ENCODE results near the gene RANBP17. TPM values are rescaled to one million over a fixed set of nuclear protein-coding genes. Genes with fewer than 3 reads are reported as not detected.

RANBP17 gene
- total and polyA plus RNA-seq, 2 donors (not counting 1 experiment from before 2014, with no cell fraction given) = 3.1 to 3.5 TPM

DNA sequence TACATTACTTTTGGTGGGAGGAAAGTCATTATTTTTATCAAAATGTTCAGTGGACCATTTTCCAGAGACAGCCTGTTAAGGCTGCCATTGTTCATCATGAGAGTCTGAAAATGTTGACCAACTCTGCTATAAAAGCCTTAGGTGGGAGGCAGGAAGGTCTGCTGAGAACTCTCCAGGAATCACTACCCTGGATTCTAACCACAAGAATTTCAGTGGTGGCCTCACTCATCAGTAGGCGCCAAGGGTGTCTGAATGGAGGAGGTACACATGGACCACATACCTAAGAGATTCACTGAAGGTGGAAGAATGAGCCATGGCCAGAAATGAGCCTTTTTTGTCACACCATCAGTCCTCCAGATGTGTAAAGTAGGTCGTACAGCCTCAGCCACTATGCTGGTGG, 426.2 kb downstream of the RANBP17 start:
- no peak overlapping the region for H3K4me2 ChIP-seq (ENCODE audit: extremely low read depth, insufficient read depth, low read length)
- peak in 1 of 2 donors; percentile 69 for DNase-seq (ENCODE audit: low read depth in 2 of 2)
- TF ChIP-seq, protein P1, sequence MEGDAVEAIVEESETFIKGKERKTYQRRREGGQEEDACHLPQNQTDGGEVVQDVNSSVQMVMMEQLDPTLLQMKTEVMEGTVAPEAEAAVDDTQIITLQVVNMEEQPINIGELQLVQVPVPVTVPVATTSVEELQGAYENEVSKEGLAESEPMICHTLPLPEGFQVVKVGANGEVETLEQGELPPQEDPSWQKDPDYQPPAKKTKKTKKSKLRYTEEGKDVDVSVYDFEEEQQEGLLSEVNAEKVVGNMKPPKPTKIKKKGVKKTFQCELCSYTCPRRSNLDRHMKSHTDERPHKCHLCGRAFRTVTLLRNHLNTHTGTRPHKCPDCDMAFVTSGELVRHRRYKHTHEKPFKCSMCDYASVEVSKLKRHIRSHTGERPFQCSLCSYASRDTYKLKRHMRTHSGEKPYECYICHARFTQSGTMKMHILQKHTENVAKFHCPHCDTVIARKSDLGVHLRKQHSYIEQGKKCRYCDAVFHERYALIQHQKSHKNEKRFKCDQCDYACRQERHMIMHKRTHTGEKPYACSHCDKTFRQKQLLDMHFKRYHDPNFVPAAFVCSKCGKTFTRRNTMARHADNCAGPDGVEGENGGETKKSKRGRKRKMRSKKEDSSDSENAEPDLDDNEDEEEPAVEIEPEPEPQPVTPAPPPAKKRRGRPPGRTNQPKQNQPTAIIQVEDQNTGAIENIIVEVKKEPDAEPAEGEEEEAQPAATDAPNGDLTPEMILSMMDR (conservative IDR thresholded peaks at IDR 0.05 in 1 of 2, IDR thresholded peaks at IDR 0.05 in 1 of 2; ENCODE audit: low read depth in 1 of 2, low read length in 2 of 2) = no peak
- TF ChIP-seq EZH2 (IDR thresholded peaks at IDR 0.05; ENCODE audit: low read length, missing control alignments) = no peak
- H2AFZ ChIP-seq (ENCODE audit: low read length) = no peak overlapping the region
- H3K27ac ChIP-seq (ENCODE audit: insufficient read depth, low read length) = no peak overlapping the region
- no peaks in the 10 kb centered on the region for H3K4me1 ChIP-seq (ENCODE audit: control insufficient read depth, extremely low read depth, insufficient read depth, low read length)
- H3K27me3 ChIP-seq (ENCODE audit: control insufficient read depth, insufficient read depth, low read length) = no peaks in the 10 kb centered on the region
- H3K79me2 ChIP-seq (ENCODE audit: control insufficient read depth, insufficient read depth, low read length) = no peaks in the 10 kb centered on the region
- no peak overlapping the region for H3K9ac ChIP-seq (ENCODE audit: insufficient read depth, low read length)
- H4K20me1 ChIP-seq (ENCODE audit: control insufficient read depth, extremely low read depth, insufficient read depth, low read length) = no peaks in the 10 kb centered on the region
- no peak overlapping the region for H3K4me3 ChIP-seq (replicated peaks in 1 of 4; ENCODE audit: control extremely low read depth in 1 of 4, insufficient read depth in 1 of 4, low read depth in 3 of 4, low read length in 4 of 4)
- no peaks in the 10 kb centered on the region for H3K9me3 ChIP-seq (ENCODE audit: control insufficient read depth, insufficient read depth, low read depth, low read length)
- H3K36me3 ChIP-seq (ENCODE audit: control insufficient read depth, insufficient read depth, low read length) = no peaks in the 10 kb centered on the region

DNA sequence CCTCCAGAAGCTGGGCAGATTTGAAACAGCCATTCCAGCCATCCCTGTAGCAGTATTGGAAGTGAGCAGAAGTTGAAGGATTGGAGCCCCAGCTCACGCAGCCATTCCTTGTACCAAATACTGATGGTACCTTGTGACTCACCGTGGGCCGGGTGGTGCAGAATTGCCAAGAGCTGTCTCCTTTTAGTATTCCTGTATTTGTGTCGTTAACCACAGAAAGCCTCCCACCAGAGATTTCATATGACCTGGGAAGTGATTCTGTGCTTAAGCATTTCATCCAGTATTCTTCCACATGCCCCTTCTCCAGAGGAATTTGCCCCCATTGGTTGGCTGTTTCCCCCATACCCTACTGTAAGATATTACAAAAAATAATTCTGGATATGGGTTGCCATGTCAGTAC, 429.6 kb downstream of the RANBP17 start:
- Histone ChIP-seq H3K36me3 (ENCODE audit: control insufficient read depth, insufficient read depth, low read length) (no peaks in the 10 kb centered on the region), H2AFZ (ENCODE audit: low read length) (no peak overlapping the region), H3K79me2 (ENCODE audit: control insufficient read depth, insufficient read depth, low read length) (no peaks in the 10 kb centered on the region), H3K27ac (ENCODE audit: insufficient read depth, low read length) (no peak overlapping the region), H3K4me1 (ENCODE audit: control insufficient read depth, extremely low read depth, insufficient read depth, low read length) (no peaks in the 10 kb centered on the region), H3K4me2 (ENCODE audit: extremely low read depth, insufficient read depth, low read length) (no peak overlapping the region), H3K9me3 (ENCODE audit: control insufficient read depth, insufficient read depth, low read depth, low read length) (no peaks in the 10 kb centered on the region), H4K20me1 (ENCODE audit: control insufficient read depth, extremely low read depth, insufficient read depth, low read length) (no peaks in the 10 kb centered on the region), H3K4me3 (replicated peaks in 1 of 4; ENCODE audit: control extremely low read depth in 1 of 4, insufficient read depth in 1 of 4, low read depth in 3 of 4, low read length in 4 of 4) (no peak overlapping the region), H3K27me3 (ENCODE audit: control insufficient read depth, insufficient read depth, low read length) (no peaks in the 10 kb centered on the region), H3K9ac (ENCODE audit: insufficient read depth, low read length) (no peak overlapping the region)
- TF ChIP-seq EZH2 (IDR thresholded peaks at IDR 0.05; ENCODE audit: low read length, missing control alignments) = no peak
- TF ChIP-seq, protein P1 (conservative IDR thresholded peaks at IDR 0.05 in 1 of 2, IDR thresholded peaks at IDR 0.05 in 1 of 2; ENCODE audit: low read depth in 1 of 2, low read length in 2 of 2) = no peak
- peak in 1 of 2 donors; percentile 57 for DNase-seq (ENCODE audit: low read depth in 2 of 2)

DNA sequence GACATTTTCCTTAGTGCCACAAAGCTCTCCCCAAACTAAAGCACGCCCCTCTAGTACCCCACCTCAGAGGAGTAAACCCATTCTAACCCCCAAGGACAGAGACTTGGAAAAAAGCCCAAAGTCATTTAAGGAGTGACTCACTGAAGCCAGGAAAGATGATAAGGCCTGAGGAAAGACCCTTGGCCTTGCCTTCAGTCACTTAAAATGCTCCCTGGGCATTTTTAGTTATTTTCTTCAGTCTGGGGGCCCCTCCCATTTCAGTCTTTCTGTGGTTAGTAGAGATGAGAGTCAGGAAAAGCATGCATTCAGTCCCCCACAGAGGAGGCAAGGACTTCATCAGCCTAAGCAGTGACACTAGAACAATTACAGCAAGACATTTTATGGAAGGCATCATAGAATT, 433.5 kb downstream of the RANBP17 start:
- peak in 1 of 2 donors; percentile 41 for DNase-seq (ENCODE audit: low read depth in 2 of 2)
- Histone ChIP-seq H4K20me1 (ENCODE audit: control insufficient read depth, extremely low read depth, insufficient read depth, low read length) (no peaks in the 10 kb centered on the region), H3K79me2 (ENCODE audit: control insufficient read depth, insufficient read depth, low read length) (no peaks in the 10 kb centered on the region), H3K9me3 (ENCODE audit: control insufficient read depth, insufficient read depth, low read depth, low read length) (no peaks in the 10 kb centered on the region), H3K9ac (ENCODE audit: insufficient read depth, low read length) (no peak overlapping the region), H3K27me3 (ENCODE audit: control insufficient read depth, insufficient read depth, low read length) (no peaks in the 10 kb centered on the region), H3K27ac (ENCODE audit: insufficient read depth, low read length) (no peak overlapping the region), H3K36me3 (ENCODE audit: control insufficient read depth, insufficient read depth, low read length) (no peaks in the 10 kb centered on the region), H3K4me1 (ENCODE audit: control insufficient read depth, extremely low read depth, insufficient read depth, low read length) (no peaks in the 10 kb centered on the region), H3K4me3 (replicated peaks in 1 of 4; ENCODE audit: control extremely low read depth in 1 of 4, insufficient read depth in 1 of 4, low read depth in 3 of 4, low read length in 4 of 4) (no peak overlapping the region), H2AFZ (ENCODE audit: low read length) (no peak overlapping the region), H3K4me2 (ENCODE audit: extremely low read depth, insufficient read depth, low read length) (no peak overlapping the region)
- TF ChIP-seq, protein P1 (conservative IDR thresholded peaks at IDR 0.05 in 1 of 2, IDR thresholded peaks at IDR 0.05 in 1 of 2; ENCODE audit: low read depth in 1 of 2, low read length in 2 of 2) = no peak
- no peak for TF ChIP-seq EZH2 (IDR thresholded peaks at IDR 0.05; ENCODE audit: low read length, missing control alignments)

All from fibroblast of lung (primary cell).